WI38 (cell line): ENCODE data around the gene RALGPS2.

Source experiments
- H3K4me3 ChIP-seq: 2 replicates; pipeline ENCODE4 v1.5.1; 2011; ENCODE audit warnings: low read depth, mild to moderate bottlenecking, control low read depth, low read length
- CTCF ChIP-seq: IDR thresholded peaks from 2 replicates; pipeline ENCODE4 v1.5.1; 2012; ENCODE audit warnings: low read depth, mild to moderate bottlenecking, control low read depth, low read length

RALGPS2 gene

GRCh38 chr1:178886551-178886950 is 161.5 kb downstream of the RALGPS2 start:
- TF ChIP-seq CTCF = no peak
- no peak overlapping the region for H3K4me3 ChIP-seq

GRCh38 chr1:178895928-178896327 is 170.9 kb downstream of the RALGPS2 start:
- no peak overlapping the region for H3K4me3 ChIP-seq
- TF ChIP-seq CTCF = no peak

- no peak overlapping the region for H3K4me3 ChIP-seq
- TF ChIP-seq CTCF = no peak
Measured at GRCh38 chr1:178898401-178898800, 173.4 kb downstream of the RALGPS2 start.

GRCh38 chr1:178899402-178899801 is 174.4 kb downstream of the RALGPS2 start:
- TF ChIP-seq CTCF = no peak
- H3K4me3 ChIP-seq = no peak overlapping the region

GRCh38 chr1:178901482-178902125 is 176.6 kb downstream of the RALGPS2 start:
- no peak for TF ChIP-seq CTCF
- no peak overlapping the region for H3K4me3 ChIP-seq

- no peak overlapping the region for H3K4me3 ChIP-seq
- TF ChIP-seq CTCF = no peak
Measured at GRCh38 chr1:178908358-178908757, 183.3 kb downstream of the RALGPS2 start.

GRCh38 chr1:178910023-178910422 is 185.0 kb downstream of the RALGPS2 start:
- no peak overlapping the region for H3K4me3 ChIP-seq

More at GRCh38 chr1:178910023-178910422, 185.0 kb downstream of the RALGPS2 start:
- TF ChIP-seq CTCF = no peak
